ENCODE data around the gene PALS1. TPM values are rescaled to one million over a fixed set of nuclear protein-coding genes. Genes with fewer than 3 reads are reported as not detected.

The PALS1 gene
- total and polyA plus RNA-seq, 3 donors from 2014 or later, result 13.5 to 27.3 (median 25.4) TPM

DNA sequence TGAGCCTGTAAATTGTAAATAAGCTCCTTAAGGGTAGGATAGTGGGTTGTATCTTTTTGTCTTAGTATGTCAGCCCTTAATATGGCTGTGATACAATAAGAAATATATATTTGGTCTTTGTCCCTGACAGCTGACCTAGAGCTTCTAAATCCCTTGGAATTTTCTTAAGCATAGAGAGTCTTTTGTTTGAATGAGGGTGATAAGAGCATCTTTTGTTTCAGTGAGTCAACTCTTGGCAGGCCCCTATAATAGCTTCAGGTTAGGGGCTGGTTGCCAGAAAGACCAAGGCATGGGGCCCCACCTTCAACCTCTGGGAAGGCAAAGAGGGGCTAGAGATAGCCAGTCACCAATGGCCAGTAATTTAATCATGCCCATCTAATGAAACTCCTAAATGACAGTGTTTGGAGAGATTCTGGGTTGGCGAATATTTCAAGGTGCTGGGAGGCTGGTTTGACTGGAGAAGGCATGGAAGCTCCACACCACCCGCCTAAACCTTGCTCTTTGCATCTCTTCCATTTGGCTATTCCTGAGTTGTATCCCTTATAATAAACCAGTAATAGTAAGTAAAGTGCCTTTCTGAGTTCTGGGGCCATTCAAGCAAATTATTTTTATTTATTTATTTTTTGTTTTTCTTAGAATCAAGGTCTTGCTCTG lies 10.5 kb downstream of the PALS1 start:
- Histone ChIP-seq H3K9me3 (no peaks in the 10 kb centered on the region), H3K4me3 (no peak overlapping the region), H3K36me3 (ENCODE audit: low read depth, missing control alignments) (no peaks in the 10 kb centered on the region), H3K27ac (peak overlapping the region in 1 of 2 donors; percentile 47), H3K27me3 (no peaks in the 10 kb centered on the region), H3K4me1 (peaks cover 17% of the 10 kb centered on the region)
- intact Hi-C loops (cut with DNase I; ENCODE audit: low total_unique reads), result no loop called here
- 83 to 86% methylated on average over 2 of the region's 2 CpGs for WGBS, 2 donors
- DNase-seq, result no peak
- TF ChIP-seq POLR2A (IDR thresholded peaks at IDR 0.05), result no peak
- TF ChIP-seq, protein P1, sequence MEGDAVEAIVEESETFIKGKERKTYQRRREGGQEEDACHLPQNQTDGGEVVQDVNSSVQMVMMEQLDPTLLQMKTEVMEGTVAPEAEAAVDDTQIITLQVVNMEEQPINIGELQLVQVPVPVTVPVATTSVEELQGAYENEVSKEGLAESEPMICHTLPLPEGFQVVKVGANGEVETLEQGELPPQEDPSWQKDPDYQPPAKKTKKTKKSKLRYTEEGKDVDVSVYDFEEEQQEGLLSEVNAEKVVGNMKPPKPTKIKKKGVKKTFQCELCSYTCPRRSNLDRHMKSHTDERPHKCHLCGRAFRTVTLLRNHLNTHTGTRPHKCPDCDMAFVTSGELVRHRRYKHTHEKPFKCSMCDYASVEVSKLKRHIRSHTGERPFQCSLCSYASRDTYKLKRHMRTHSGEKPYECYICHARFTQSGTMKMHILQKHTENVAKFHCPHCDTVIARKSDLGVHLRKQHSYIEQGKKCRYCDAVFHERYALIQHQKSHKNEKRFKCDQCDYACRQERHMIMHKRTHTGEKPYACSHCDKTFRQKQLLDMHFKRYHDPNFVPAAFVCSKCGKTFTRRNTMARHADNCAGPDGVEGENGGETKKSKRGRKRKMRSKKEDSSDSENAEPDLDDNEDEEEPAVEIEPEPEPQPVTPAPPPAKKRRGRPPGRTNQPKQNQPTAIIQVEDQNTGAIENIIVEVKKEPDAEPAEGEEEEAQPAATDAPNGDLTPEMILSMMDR (IDR thresholded peaks at IDR 0.05), result no peak

DNA sequence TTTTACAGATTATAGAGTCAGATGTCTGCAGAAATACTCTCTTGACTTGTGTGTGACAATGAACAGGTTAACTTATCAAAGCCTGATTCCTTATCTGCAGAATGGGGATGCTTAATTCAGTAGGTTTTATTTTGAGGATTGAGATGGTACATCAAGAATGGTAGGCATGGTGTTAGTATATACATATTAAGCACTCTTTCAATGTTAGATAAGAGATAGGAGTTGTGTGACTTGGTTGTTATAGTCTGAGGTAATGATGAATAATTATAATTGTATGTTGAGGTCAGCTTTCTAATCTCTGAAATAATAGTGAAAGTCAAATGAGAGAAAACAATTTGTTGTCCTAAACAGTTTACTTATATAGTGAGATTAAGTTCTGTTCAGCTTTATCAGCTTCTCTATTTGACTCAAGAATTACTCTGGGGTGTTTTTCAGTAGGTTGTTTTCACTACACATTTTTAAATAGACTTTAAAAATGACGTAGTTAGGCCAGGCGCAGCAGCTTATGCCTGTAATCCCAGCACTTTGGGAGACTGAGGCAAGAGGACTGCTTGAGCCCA lies 11.9 kb downstream of the PALS1 start:
- Histone ChIP-seq H3K9me3 (no peaks in the 10 kb centered on the region), H3K27ac (peak overlapping the region; percentile 9 to 21), H3K4me3 (no peak overlapping the region), H3K36me3 (ENCODE audit: low read depth, missing control alignments) (no peaks in the 10 kb centered on the region), H3K4me1 (peaks cover 14% of the 10 kb centered on the region), H3K27me3 (no peaks in the 10 kb centered on the region)
- TF ChIP-seq POLR2A (IDR thresholded peaks at IDR 0.05), result no peak
- TF ChIP-seq, protein P1 (IDR thresholded peaks at IDR 0.05), result no peak
- intact Hi-C loops (cut with DNase I; ENCODE audit: low total_unique reads), result no loop called here
- DNase-seq, result no peak
- WGBS, 2 donors, result 75 to 87% methylated on average over 2 of the region's 2 CpGs

DNA sequence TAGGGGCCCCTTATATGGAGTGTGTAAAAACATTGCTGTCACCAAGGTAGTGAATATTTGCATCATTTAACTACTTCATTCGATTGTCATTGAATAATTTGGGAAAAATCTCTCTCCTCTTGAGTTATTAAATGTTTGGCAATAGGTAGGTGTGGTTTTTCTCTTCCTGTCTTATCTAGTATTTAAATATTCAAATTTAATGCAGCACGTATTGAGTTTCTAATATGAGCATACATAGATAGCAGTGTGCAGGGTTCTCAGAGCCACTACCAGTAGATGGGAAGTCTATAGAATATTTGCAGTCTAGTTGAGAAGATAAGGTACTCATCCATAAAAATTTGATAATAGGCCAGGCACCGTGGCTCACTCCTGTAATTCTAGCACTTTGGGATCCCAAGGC lies 16.7 kb downstream of the PALS1 start:
- Histone ChIP-seq H3K9me3 (no peaks in the 10 kb centered on the region), H3K27me3 (no peaks in the 10 kb centered on the region), H3K4me1 (peaks cover 11% of the 10 kb centered on the region), H3K36me3 (ENCODE audit: low read depth, missing control alignments) (no peaks in the 10 kb centered on the region), H3K27ac (no peak overlapping the region), H3K4me3 (no peak overlapping the region)
- TF ChIP-seq, protein P1 (IDR thresholded peaks at IDR 0.05), result no peak
- no peak for TF ChIP-seq POLR2A (IDR thresholded peaks at IDR 0.05)
- 84 to 89% methylated on average over 3 of the region's 3 CpGs for WGBS, 2 donors
- DNase-seq, result no peak
- intact Hi-C loops (cut with DNase I; ENCODE audit: low total_unique reads), result no loop called here

DNA sequence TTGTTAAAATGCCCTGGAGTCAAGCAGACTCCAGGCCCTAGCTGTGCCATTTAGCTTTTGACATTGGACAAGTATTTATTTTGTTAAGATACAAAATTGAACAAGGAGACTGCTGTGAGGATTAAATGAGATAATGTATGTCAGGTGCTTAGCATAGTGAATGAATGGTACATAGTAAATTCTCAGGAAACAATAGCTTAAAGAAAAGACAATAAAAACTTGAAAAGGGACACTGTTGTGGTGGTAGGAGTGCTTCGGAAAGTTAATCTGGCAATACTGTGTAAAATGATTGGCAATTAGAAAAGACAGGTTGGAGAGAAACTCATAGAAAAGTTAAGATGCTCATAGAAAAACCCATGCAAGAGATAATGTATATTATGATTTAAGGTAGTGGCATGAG lies 19.7 kb downstream of the PALS1 start:
- DNase-seq, result no peak
- H3K4me3 ChIP-seq, result no peak overlapping the region
- H3K36me3 ChIP-seq (ENCODE audit: low read depth, missing control alignments), result no peaks in the 10 kb centered on the region
- H3K9me3 ChIP-seq, result no peaks in the 10 kb centered on the region
- H3K4me1 ChIP-seq, result peaks cover 4% of the 10 kb centered on the region
- intact Hi-C loops (cut with DNase I; ENCODE audit: low total_unique reads), result no loop called here
- H3K27ac ChIP-seq, result no peak overlapping the region
- TF ChIP-seq POLR2A (IDR thresholded peaks at IDR 0.05), result no peak
- TF ChIP-seq, protein P1 (IDR thresholded peaks at IDR 0.05), result no peak
- WGBS, 2 donors, result 90 to 97% methylated on average over 1 of the region's 1 CpG
- H3K27me3 ChIP-seq, result no peaks in the 10 kb centered on the region
